IMR-90 (cell line): Measurements from ENCODE around the gene LAMA4. TPM values are rescaled to one million over a fixed set of nuclear protein-coding genes. Genes with fewer than 3 reads are reported as not detected.

Experiments used
- ATAC-seq: fragments of 200-7000 bp; cut with Tn5 transposase; 2 replicates; pipeline ENCODE4 v1.9.1; 2020; ENCODE audit warnings: low read depth, mild to moderate bottlenecking, moderate library complexity
- BruUV-seq: library from RNA; stranded (reverse); fragments of 400-500 nt; replicated peaks from 2 replicates; lab custom pipeline; 2021; lab: Mats Ljungman, UMichigan
- CTCF ChIA-PET: fragments of 300-600 bp; formaldehyde crosslinking; extraction: SDS; loops from one replicate; lab custom pipeline; 2021; ENCODE audit warnings: antibody characterized with exemption; lab: Yijun Ruan, JAX
- POLR2A ChIA-PET: fragments of 300-600 bp; sonication (Branson Sonifier 250); formaldehyde crosslinking; loops from one replicate; lab custom pipeline; 2022; ENCODE audit warnings: antibody characterized with exemption; ENCODE audit not compliant: unreplicated experiment; lab: Charles Lee
- DNase-seq: peaks from one replicate; pipeline ENCODE4 v3.0.0; 2013
- H2AFZ ChIP-seq: replicated peaks from 2 replicates; pipeline ENCODE3; 2013; ENCODE audit warnings: low read length, mild to moderate bottlenecking; ENCODE audit not compliant: poor library complexity
- H2AK5ac ChIP-seq: 2 replicates; pipeline ENCODE4 v1.6.1; 2013; ENCODE audit warnings: low read depth, low read length, inconsistent platforms
- H2AK9ac ChIP-seq: replicated peaks from 2 replicates; pipeline ENCODE3; 2013; ENCODE audit warnings: mild to moderate bottlenecking, low read depth, low read length, moderate library complexity; ENCODE audit not compliant: poor library complexity
- H2BK120ac ChIP-seq: 2 replicates; pipeline ENCODE4 v1.6.1; 2013; ENCODE audit warnings: low read depth, low read length, inconsistent platforms
- H2BK15ac ChIP-seq: 3 replicates; pipeline ENCODE4 v1.6.1; 2013; ENCODE audit warnings: low read depth, low read length, inconsistent platforms
- H2BK20ac ChIP-seq: 2 replicates; pipeline ENCODE4 v1.6.1; 2013; ENCODE audit warnings: low read depth, mild to moderate bottlenecking, inconsistent platforms, low read length, moderate library complexity
- H2BK5ac ChIP-seq: 2 replicates; pipeline ENCODE4 v1.6.1; 2013; ENCODE audit warnings: mild to moderate bottlenecking, low read depth, low read length, inconsistent platforms; ENCODE audit not compliant: poor library complexity, severe bottlenecking
- H3K14ac ChIP-seq: replicated peaks from 2 replicates; pipeline ENCODE4 v1.6.1; 2013; ENCODE audit warnings: low read depth, low read length, inconsistent platforms
- H3K18ac ChIP-seq: 2 replicates; pipeline ENCODE4 v1.6.1; 2013; ENCODE audit warnings: low read depth, low read length, control low read depth
- H3K23ac ChIP-seq: 2 replicates; pipeline ENCODE4 v1.6.1; 2013; ENCODE audit warnings: low read depth, low read length, inconsistent platforms
- H3K27ac ChIP-seq: 2 replicates; pipeline ENCODE4 v1.5.1; 2013; ENCODE audit warnings: mild to moderate bottlenecking, control low read depth, low read length; ENCODE audit not compliant: insufficient read depth
- H3K27me3 ChIP-seq: 2 replicates; pipeline ENCODE4 v1.6.1; 2013; ENCODE audit warnings: low read length; ENCODE audit not compliant: control insufficient read depth, insufficient read depth
- H3K36me3 ChIP-seq: 2 replicates; pipeline ENCODE4 v1.6.1; 2013; ENCODE audit warnings: low read length, mixed read lengths; ENCODE audit not compliant: control insufficient read depth, insufficient read depth
- H3K4ac ChIP-seq: 2 replicates; pipeline ENCODE4 v1.6.1; 2013; ENCODE audit warnings: low read depth, low read length, inconsistent platforms
- H3K4me1 ChIP-seq: 2 replicates; pipeline ENCODE4 v1.6.1; 2013; ENCODE audit warnings: low read length, mixed read lengths; ENCODE audit not compliant: control insufficient read depth, insufficient read depth
- H3K4me2 ChIP-seq: 2 replicates; pipeline ENCODE4 v1.6.1; 2013; ENCODE audit warnings: low read depth, mild to moderate bottlenecking, control low read depth, low read length, moderate library complexity
- H3K4me3 ChIP-seq: 2 replicates; pipeline ENCODE4 v1.5.1; 2013; ENCODE audit warnings: low read depth, mild to moderate bottlenecking, control low read depth, low read length, moderate library complexity; ENCODE audit not compliant: insufficient read depth
- H3K56ac ChIP-seq: 2 replicates; pipeline ENCODE4 v1.6.1; 2013; ENCODE audit warnings: low read length, inconsistent platforms; ENCODE audit not compliant: insufficient read depth; ENCODE audit errors: extremely low read depth
- H3K79me1 ChIP-seq, 2 experiments: 2 replicates each; pipeline ENCODE4 v1.6.1; 2013; ENCODE audit warnings: low read length in 2 of 2, inconsistent platforms in 1 of 2, low read depth in 1 of 2
- H3K9ac ChIP-seq: 2 replicates; pipeline ENCODE4 v1.6.1; 2013; ENCODE audit warnings: low read depth, low read length, control low read depth
- H3K9me1 ChIP-seq: 2 replicates; pipeline ENCODE4 v1.6.1; 2013; ENCODE audit warnings: low read length, inconsistent platforms; ENCODE audit not compliant: insufficient read depth
- H3K9me3 ChIP-seq: 2 replicates; pipeline ENCODE4 v1.6.1; 2013; ENCODE audit warnings: low read length; ENCODE audit not compliant: control insufficient read depth, insufficient read depth
- H4K20me1 ChIP-seq: 2 replicates; pipeline ENCODE4 v1.6.1; 2013; ENCODE audit warnings: low read length, inconsistent platforms; ENCODE audit not compliant: insufficient read depth
- H4K5ac ChIP-seq: 2 replicates; pipeline ENCODE4 v1.6.1; 2013; ENCODE audit warnings: mild to moderate bottlenecking, low read depth, low read length, control low read depth
- H4K8ac ChIP-seq, 2 experiments: 2 replicates each; pipeline ENCODE4 v1.6.1; 2013; ENCODE audit warnings: low read depth in 2 of 2, low read length in 2 of 2, control low read depth in 1 of 2, inconsistent platforms in 1 of 2
- H4K91ac ChIP-seq: 2 replicates; pipeline ENCODE4 v1.6.1; 2013; ENCODE audit warnings: low read depth, low read length, inconsistent platforms; ENCODE audit not compliant: insufficient read depth
- BHLHE40 ChIP-seq: fragments of 150-350 bp; IDR thresholded peaks from 2 replicates; pipeline ENCODE4 v1.6.1; 2016; ENCODE audit warnings: mild to moderate bottlenecking, low read depth, low read length
- CEBPB ChIP-seq: IDR thresholded peaks from 2 replicates; pipeline ENCODE4 v1.6.1; 2012; ENCODE audit warnings: low read depth, low read length, improper control_type of control experiment
- ELK1 ChIP-seq: fragments of 150-350 bp; IDR thresholded peaks from 2 replicates; pipeline ENCODE4 v1.6.1; 2016; ENCODE audit warnings: low read depth, mild to moderate bottlenecking, low read length, moderate library complexity, borderline replicate concordance
- FOS ChIP-seq: fragments of 150-350 bp; IDR thresholded peaks from 2 replicates; pipeline ENCODE4 v1.6.1; 2016; ENCODE audit warnings: low read depth, low read length
- MAFK ChIP-seq: IDR thresholded peaks from 2 replicates; pipeline ENCODE4 v1.6.1; 2012; ENCODE audit warnings: low read depth, low read length, improper control_type of control experiment
- MAZ ChIP-seq: IDR thresholded peaks from 2 replicates; pipeline ENCODE4 v1.6.1; 2012; ENCODE audit warnings: low read depth, mild to moderate bottlenecking, low read length, improper control_type of control experiment, moderate library complexity, borderline replicate concordance
- RCOR1 ChIP-seq: IDR thresholded peaks from 2 replicates; pipeline ENCODE4 v1.6.1; 2012; ENCODE audit warnings: mild to moderate bottlenecking, low read length, improper control_type of control experiment; ENCODE audit not compliant: insufficient replicate concordance
- SMC3 ChIP-seq: fragments of 150-350 bp; IDR thresholded peaks from 2 replicates; pipeline ENCODE4 v1.6.1; 2016; ENCODE audit warnings: low read depth, mild to moderate bottlenecking, antibody characterized with exemption, low read length, moderate library complexity
- WGBS, 2 experiments: methylation state at CpG; one replicate each; pipeline versions ENCODE4 v1.1.5 to v1.1.7; 2013; ENCODE audit warnings: missing lambda C conversion rate in 2 of 2; ENCODE audit not compliant: insufficient read length in 1 of 2; ENCODE audit errors: extremely low coverage in 2 of 2; 5-methylcytosine and 5-hydroxymethylcytosine counted together
- dilution Hi-C: fragments of 300-500 bp; cut with HindIII; formaldehyde crosslinking; loops from one replicate; pipeline ENCODE4 v1.14.3; 2018; ENCODE audit warnings: low sequenced_read_pairs; ENCODE audit not compliant: unreplicated experiment
- in situ Hi-C: fragments of 300-500 bp; cut with MboI; formaldehyde crosslinking; loops from 3 replicates; pipeline ENCODE4 v1.14.3; 2019; ENCODE audit warnings: low sequenced_read_pairs, inconsistent platforms, mixed read lengths
- intact Hi-C: fragments of 100-400 bp; cut with micrococcal nuclease; formaldehyde crosslinking; loops from 2 replicates; pipeline ENCODE4 v1.10.0; 2022
- polyA plus RNA-seq, 3 experiments: library from polyadenylated mRNA; depleted of rRNA; stranded (reverse); fragments of >200 nt; gene quantifications; 2 replicates each; pipeline ENCODE4 v1.2.3, GENCODE V29; 2012; ENCODE audit warnings: low replicate concordance in 1 of 3
- total RNA-seq: library from RNA; depleted of rRNA; stranded (reverse); fragments of >200 nt; gene quantifications from 2 replicates; pipeline ENCODE4 v1.2.3, GENCODE V29; 2012
- TF ChIP-seq, protein P1 (sequence below): fragments of 150-350 bp; IDR thresholded peaks from 2 replicates; pipeline ENCODE4 v1.6.1; 2017; ENCODE audit warnings: mild to moderate bottlenecking, antibody characterized with exemption, low read length, low read depth

LAMA4 gene
- total and polyA plus RNA-seq, 2 of the 4 experiments (the other 2 are of a cell fraction), result 33.9 to 35.8 TPM

GRCh38 chr6:112215488-112216284, 38.7 kb downstream of the LAMA4 start (continued):
- TF ChIP-seq RCOR1 (no peak), BHLHE40 (no peak), MAFK (no peak)

GRCh38 chr6:112214739-112215269, 39.6 kb downstream of the LAMA4 start:
- ATAC-seq (no peak), DNase-seq (peak; percentile 3)
- TF ChIP-seq, protein P1, sequence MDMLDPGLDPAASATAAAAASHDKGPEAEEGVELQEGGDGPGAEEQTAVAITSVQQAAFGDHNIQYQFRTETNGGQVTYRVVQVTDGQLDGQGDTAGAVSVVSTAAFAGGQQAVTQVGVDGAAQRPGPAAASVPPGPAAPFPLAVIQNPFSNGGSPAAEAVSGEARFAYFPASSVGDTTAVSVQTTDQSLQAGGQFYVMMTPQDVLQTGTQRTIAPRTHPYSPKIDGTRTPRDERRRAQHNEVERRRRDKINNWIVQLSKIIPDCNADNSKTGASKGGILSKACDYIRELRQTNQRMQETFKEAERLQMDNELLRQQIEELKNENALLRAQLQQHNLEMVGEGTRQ, result no peak
- no peak for TF ChIP-seq SMC3
- no peak for TF ChIP-seq MAZ
- TF ChIP-seq CEBPB, result peak; percentile 26; the same call in 1 of the 2 replicates
- no peak for TF ChIP-seq FOS
- TF ChIP-seq ELK1, result no peak
- H3K27me3 ChIP-seq, result no peaks in the 10 kb centered on the region
- peaks cover 3% of the 10 kb centered on the region for H3K9me1 ChIP-seq
- H3K4me3 ChIP-seq, result no peak overlapping the region
- no peak overlapping the region for H2AK9ac ChIP-seq
- H3K9me3 ChIP-seq, result no peaks in the 10 kb centered on the region
- H4K5ac ChIP-seq, result peak overlapping the region; percentile 68; the same call in 1 of the 2 replicates
- intact Hi-C loops, result loop anchor here (5.0 kb wide), 1 partner anchor 37 kb away; the partner anchor contains the start of gene LAMA4
- H2BK15ac ChIP-seq, result no peak overlapping the region
- no peak overlapping the region for H2BK120ac ChIP-seq
- dilution Hi-C loops, result no loop called here
- ChIA-PET POLR2A (no interaction called here), CTCF (no interaction called here)
- no peak overlapping the region for H2BK5ac ChIP-seq
- in situ Hi-C loops, result no loop called here
- no TSS peak for BruUV-seq
- H2AFZ ChIP-seq, result no peak overlapping the region
- H3K27ac ChIP-seq, result no peak overlapping the region
- no peak overlapping the region for H3K9ac ChIP-seq
- no peak overlapping the region for H4K91ac ChIP-seq
- no peak overlapping the region for H2BK20ac ChIP-seq
- H3K4me2 ChIP-seq, result no peak overlapping the region
- no peak overlapping the region for H2AK5ac ChIP-seq
- WGBS, 2 experiments, result no CpG with 5 or more reads among the region's 2 CpGs
- H4K8ac ChIP-seq, result no peak overlapping the region
- peaks cover 20% of the 10 kb centered on the region for H3K4me1 ChIP-seq
- no peak overlapping the region for H3K56ac ChIP-seq
- H3K18ac ChIP-seq, result peak overlapping the region; percentile 27; the same call in 1 of the 2 replicates
- H4K20me1 ChIP-seq, result no peaks in the 10 kb centered on the region
- no peak overlapping the region for H3K23ac ChIP-seq
- H3K79me1 ChIP-seq, result no peaks in the 10 kb centered on the region; a peak in 1 of 4 replicates
- H3K4ac ChIP-seq, result no peak overlapping the region; the same call in 1 of the 2 replicates
- H3K36me3 ChIP-seq, result peaks cover 15% of the 10 kb centered on the region
- H3K14ac ChIP-seq, result no peak overlapping the region
